IMR-90 (cell line): ENCODE measurements around the gene CDH23. TPM values are rescaled to one million over a fixed set of nuclear protein-coding genes. Genes with fewer than 3 reads are reported as not detected.

ENCODE experiments used
- ATAC-seq: fragments of 200-7000 bp; cut with Tn5 transposase; 2 replicates; pipeline ENCODE4 v1.9.1; 2020; ENCODE audit warnings: low read depth, mild to moderate bottlenecking, moderate library complexity
- BruUV-seq: library from RNA; stranded (reverse); fragments of 400-500 nt; replicated peaks from 2 replicates; lab custom pipeline; 2021; lab: Mats Ljungman, UMichigan
- CTCF ChIA-PET: fragments of 300-600 bp; formaldehyde crosslinking; extraction: SDS; loops from one replicate; lab custom pipeline; 2021; ENCODE audit warnings: antibody characterized with exemption; lab: Yijun Ruan, JAX
- POLR2A ChIA-PET: fragments of 300-600 bp; sonication (Branson Sonifier 250); formaldehyde crosslinking; loops from one replicate; lab custom pipeline; 2022; ENCODE audit warnings: antibody characterized with exemption; ENCODE audit not compliant: unreplicated experiment; lab: Charles Lee
- DNase-seq: peaks from one replicate; pipeline ENCODE4 v3.0.0; 2013
- H2AFZ ChIP-seq: replicated peaks from 2 replicates; pipeline ENCODE3; 2013; ENCODE audit warnings: low read length, mild to moderate bottlenecking; ENCODE audit not compliant: poor library complexity
- H2AK5ac ChIP-seq: 2 replicates; pipeline ENCODE4 v1.6.1; 2013; ENCODE audit warnings: low read depth, low read length, inconsistent platforms
- H2AK9ac ChIP-seq: replicated peaks from 2 replicates; pipeline ENCODE3; 2013; ENCODE audit warnings: mild to moderate bottlenecking, low read depth, low read length, moderate library complexity; ENCODE audit not compliant: poor library complexity
- H2BK120ac ChIP-seq: 2 replicates; pipeline ENCODE4 v1.6.1; 2013; ENCODE audit warnings: low read depth, low read length, inconsistent platforms
- H2BK15ac ChIP-seq: 3 replicates; pipeline ENCODE4 v1.6.1; 2013; ENCODE audit warnings: low read depth, low read length, inconsistent platforms
- H2BK20ac ChIP-seq: 2 replicates; pipeline ENCODE4 v1.6.1; 2013; ENCODE audit warnings: low read depth, mild to moderate bottlenecking, inconsistent platforms, low read length, moderate library complexity
- H2BK5ac ChIP-seq: 2 replicates; pipeline ENCODE4 v1.6.1; 2013; ENCODE audit warnings: mild to moderate bottlenecking, low read depth, low read length, inconsistent platforms; ENCODE audit not compliant: poor library complexity, severe bottlenecking
- H3K14ac ChIP-seq: replicated peaks from 2 replicates; pipeline ENCODE4 v1.6.1; 2013; ENCODE audit warnings: low read depth, low read length, inconsistent platforms
- H3K18ac ChIP-seq: 2 replicates; pipeline ENCODE4 v1.6.1; 2013; ENCODE audit warnings: low read depth, low read length, control low read depth
- H3K23ac ChIP-seq: 2 replicates; pipeline ENCODE4 v1.6.1; 2013; ENCODE audit warnings: low read depth, low read length, inconsistent platforms
- H3K27ac ChIP-seq: 2 replicates; pipeline ENCODE4 v1.5.1; 2013; ENCODE audit warnings: mild to moderate bottlenecking, control low read depth, low read length; ENCODE audit not compliant: insufficient read depth
- H3K27me3 ChIP-seq: 2 replicates; pipeline ENCODE4 v1.6.1; 2013; ENCODE audit warnings: low read length; ENCODE audit not compliant: control insufficient read depth, insufficient read depth
- H3K36me3 ChIP-seq: 2 replicates; pipeline ENCODE4 v1.6.1; 2013; ENCODE audit warnings: low read length, mixed read lengths; ENCODE audit not compliant: control insufficient read depth, insufficient read depth
- H3K4ac ChIP-seq: 2 replicates; pipeline ENCODE4 v1.6.1; 2013; ENCODE audit warnings: low read depth, low read length, inconsistent platforms
- H3K4me1 ChIP-seq: 2 replicates; pipeline ENCODE4 v1.6.1; 2013; ENCODE audit warnings: low read length, mixed read lengths; ENCODE audit not compliant: control insufficient read depth, insufficient read depth
- H3K4me2 ChIP-seq: 2 replicates; pipeline ENCODE4 v1.6.1; 2013; ENCODE audit warnings: low read depth, mild to moderate bottlenecking, control low read depth, low read length, moderate library complexity
- H3K4me3 ChIP-seq: 2 replicates; pipeline ENCODE4 v1.5.1; 2013; ENCODE audit warnings: low read depth, mild to moderate bottlenecking, control low read depth, low read length, moderate library complexity; ENCODE audit not compliant: insufficient read depth
- H3K56ac ChIP-seq: 2 replicates; pipeline ENCODE4 v1.6.1; 2013; ENCODE audit warnings: low read length, inconsistent platforms; ENCODE audit not compliant: insufficient read depth; ENCODE audit errors: extremely low read depth
- H3K79me1 ChIP-seq, 2 experiments: 2 replicates each; pipeline ENCODE4 v1.6.1; 2013; ENCODE audit warnings: low read length in 2 of 2, inconsistent platforms in 1 of 2, low read depth in 1 of 2
- H3K9ac ChIP-seq: 2 replicates; pipeline ENCODE4 v1.6.1; 2013; ENCODE audit warnings: low read depth, low read length, control low read depth
- H3K9me1 ChIP-seq: 2 replicates; pipeline ENCODE4 v1.6.1; 2013; ENCODE audit warnings: low read length, inconsistent platforms; ENCODE audit not compliant: insufficient read depth
- H3K9me3 ChIP-seq: 2 replicates; pipeline ENCODE4 v1.6.1; 2013; ENCODE audit warnings: low read length; ENCODE audit not compliant: control insufficient read depth, insufficient read depth
- H4K20me1 ChIP-seq: 2 replicates; pipeline ENCODE4 v1.6.1; 2013; ENCODE audit warnings: low read length, inconsistent platforms; ENCODE audit not compliant: insufficient read depth
- H4K5ac ChIP-seq: 2 replicates; pipeline ENCODE4 v1.6.1; 2013; ENCODE audit warnings: mild to moderate bottlenecking, low read depth, low read length, control low read depth
- H4K8ac ChIP-seq, 2 experiments: 2 replicates each; pipeline ENCODE4 v1.6.1; 2013; ENCODE audit warnings: low read depth in 2 of 2, low read length in 2 of 2, control low read depth in 1 of 2, inconsistent platforms in 1 of 2
- H4K91ac ChIP-seq: 2 replicates; pipeline ENCODE4 v1.6.1; 2013; ENCODE audit warnings: low read depth, low read length, inconsistent platforms; ENCODE audit not compliant: insufficient read depth
- BHLHE40 ChIP-seq: fragments of 150-350 bp; IDR thresholded peaks from 2 replicates; pipeline ENCODE4 v1.6.1; 2016; ENCODE audit warnings: mild to moderate bottlenecking, low read depth, low read length
- CEBPB ChIP-seq: IDR thresholded peaks from 2 replicates; pipeline ENCODE4 v1.6.1; 2012; ENCODE audit warnings: low read depth, low read length, improper control_type of control experiment
- CHD1 ChIP-seq: IDR thresholded peaks from 2 replicates; pipeline ENCODE4 v1.6.1; 2012; ENCODE audit warnings: low read depth, low read length, improper control_type of control experiment
- CTCF ChIP-seq: conservative IDR thresholded peaks from 2 replicates; pipeline ENCODE4 v1.5.1; 2012; ENCODE audit warnings: mild to moderate bottlenecking, low read depth, low read length, improper control_type of control experiment
- FOS ChIP-seq: fragments of 150-350 bp; IDR thresholded peaks from 2 replicates; pipeline ENCODE4 v1.6.1; 2016; ENCODE audit warnings: low read depth, low read length
- MAFK ChIP-seq: IDR thresholded peaks from 2 replicates; pipeline ENCODE4 v1.6.1; 2012; ENCODE audit warnings: low read depth, low read length, improper control_type of control experiment
- MAZ ChIP-seq: IDR thresholded peaks from 2 replicates; pipeline ENCODE4 v1.6.1; 2012; ENCODE audit warnings: low read depth, mild to moderate bottlenecking, low read length, improper control_type of control experiment, moderate library complexity, borderline replicate concordance
- MXI1 ChIP-seq: IDR thresholded peaks from 2 replicates; pipeline ENCODE4 v1.6.1; 2012; ENCODE audit warnings: low read depth, mild to moderate bottlenecking, low read length, moderate library complexity, borderline replicate concordance
- NFE2L2 ChIP-seq: fragments of 150-350 bp; IDR thresholded peaks from 2 replicates; pipeline ENCODE4 v1.6.1; 2016; ENCODE audit warnings: low read depth, mild to moderate bottlenecking, low read length
- POLR2A ChIP-seq: IDR thresholded peaks from 2 replicates; pipeline ENCODE4 v1.6.1; 2012; ENCODE audit warnings: mild to moderate bottlenecking, low read depth, low read length
- RAD21 ChIP-seq: IDR thresholded peaks from 2 replicates; pipeline ENCODE4 v1.6.1; 2012; ENCODE audit warnings: low read length, improper control_type of control experiment
- RCOR1 ChIP-seq: IDR thresholded peaks from 2 replicates; pipeline ENCODE4 v1.6.1; 2012; ENCODE audit warnings: mild to moderate bottlenecking, low read length, improper control_type of control experiment; ENCODE audit not compliant: insufficient replicate concordance
- RFX5 ChIP-seq: IDR thresholded peaks from 2 replicates; pipeline ENCODE4 v1.8.0; 2012; ENCODE audit warnings: low read depth, mild to moderate bottlenecking, low read length, moderate library complexity
- SMC3 ChIP-seq: fragments of 150-350 bp; IDR thresholded peaks from 2 replicates; pipeline ENCODE4 v1.6.1; 2016; ENCODE audit warnings: low read depth, mild to moderate bottlenecking, antibody characterized with exemption, low read length, moderate library complexity
- WGBS, 2 experiments: methylation state at CpG; one replicate each; pipeline versions ENCODE4 v1.1.5 to v1.1.7; 2013; ENCODE audit warnings: missing lambda C conversion rate in 2 of 2; ENCODE audit not compliant: insufficient read length in 1 of 2; ENCODE audit errors: extremely low coverage in 2 of 2; 5-methylcytosine and 5-hydroxymethylcytosine counted together
- dilution Hi-C: fragments of 300-500 bp; cut with HindIII; formaldehyde crosslinking; loops from one replicate; pipeline ENCODE4 v1.14.3; 2018; ENCODE audit warnings: low sequenced_read_pairs; ENCODE audit not compliant: unreplicated experiment
- in situ Hi-C: fragments of 300-500 bp; cut with MboI; formaldehyde crosslinking; loops from 3 replicates; pipeline ENCODE4 v1.14.3; 2019; ENCODE audit warnings: low sequenced_read_pairs, inconsistent platforms, mixed read lengths
- intact Hi-C: fragments of 100-400 bp; cut with micrococcal nuclease; formaldehyde crosslinking; loops from 2 replicates; pipeline ENCODE4 v1.10.0; 2022
- polyA plus RNA-seq, 3 experiments: library from polyadenylated mRNA; depleted of rRNA; stranded (reverse); fragments of >200 nt; gene quantifications; 2 replicates each; pipeline ENCODE4 v1.2.3, GENCODE V29; 2012; ENCODE audit warnings: low replicate concordance in 1 of 3
- total RNA-seq: library from RNA; depleted of rRNA; stranded (reverse); fragments of >200 nt; gene quantifications from 2 replicates; pipeline ENCODE4 v1.2.3, GENCODE V29; 2012
- TF ChIP-seq, protein P1 (sequence below): fragments of 150-350 bp; IDR thresholded peaks from 2 replicates; pipeline ENCODE4 v1.6.1; 2017; ENCODE audit warnings: mild to moderate bottlenecking, antibody characterized with exemption, low read length, low read depth
- TF ChIP-seq, protein P2 (sequence below): fragments of 150-350 bp; IDR thresholded peaks from 2 replicates; pipeline ENCODE4 v1.6.1; 2016; ENCODE audit warnings: low read depth, mild to moderate bottlenecking, low read length, moderate library complexity, borderline replicate concordance

The CDH23 gene
- total and polyA plus RNA-seq, 2 of the 4 experiments (the other 2 are of a cell fraction): under 0.01 to 0.03 TPM

DNA sequence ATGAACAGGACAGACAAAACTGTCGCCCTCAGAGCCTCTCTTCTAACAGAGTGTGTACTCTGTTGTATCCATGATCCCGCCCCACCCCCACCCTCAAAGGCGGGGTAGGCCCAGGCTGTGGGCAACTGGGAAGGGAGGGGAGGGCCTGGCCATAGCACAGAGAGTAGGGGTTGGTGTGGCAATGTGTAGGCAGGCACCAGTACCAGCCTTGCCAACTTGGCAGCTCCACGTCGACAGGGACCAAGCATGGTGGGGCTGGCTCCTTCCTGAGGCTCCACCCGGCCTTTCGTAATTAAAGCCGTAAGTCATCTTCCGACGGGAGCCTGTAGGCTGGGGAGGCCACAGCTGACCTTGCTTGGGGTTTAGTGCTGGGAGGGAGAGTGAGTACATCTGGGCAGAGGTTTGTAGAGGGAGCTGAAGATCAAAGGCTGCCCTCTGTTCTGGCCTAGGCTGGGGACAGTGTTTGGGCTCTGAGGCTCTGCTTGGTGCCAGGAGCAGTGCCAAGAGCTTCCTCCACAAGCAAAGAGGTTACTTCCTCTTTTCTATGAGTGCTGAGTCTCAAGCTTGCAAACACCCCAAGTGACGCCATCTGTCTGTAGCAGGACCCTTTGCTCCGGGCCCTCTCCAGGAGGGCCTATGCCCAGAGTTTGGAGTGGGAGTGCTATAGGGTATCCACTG lies 201.2 kb downstream of the CDH23 start:
- dilution Hi-C loops: no loop called here
- CTCF ChIA-PET: no interaction called here

More for the DNA sequence above, 201.2 kb downstream of the CDH23 start:
- Histone ChIP-seq H3K4me1 (no peaks in the 10 kb centered on the region), H2BK20ac (no peak overlapping the region), H3K9me3 (no peaks in the 10 kb centered on the region), H4K5ac (no peak overlapping the region), H3K56ac (no peak overlapping the region), H4K20me1 (no peaks in the 10 kb centered on the region), H3K4me3 (no peak overlapping the region), H3K9me1 (0 out of 2 replicates have a peak, but pooled peaks cover 4% of the 10 kb centered on the region), H2AFZ (no peak overlapping the region), H2BK120ac (no peak overlapping the region), H3K79me1 (no peaks in the 10 kb centered on the region), H3K4me2 (no peak overlapping the region), H3K27ac (no peak overlapping the region), H3K23ac (no peak overlapping the region), H3K4ac (no peak overlapping the region), H3K9ac (no peak overlapping the region), H3K27me3 (peaks cover 10% of the 10 kb centered on the region), H2BK5ac (no peak overlapping the region), H4K8ac (no peak overlapping the region), H2AK5ac (no peak overlapping the region), H2BK15ac (no peak overlapping the region), H3K36me3 (no peaks in the 10 kb centered on the region), H2AK9ac (no peak overlapping the region), H3K18ac (no peak overlapping the region), H3K14ac (no peak overlapping the region), H4K91ac (no peak overlapping the region)
- TF ChIP-seq RAD21: no peak
- no peak for TF ChIP-seq CEBPB
- TF ChIP-seq FOS: no peak
- TF ChIP-seq CHD1: no peak
- TF ChIP-seq BHLHE40: no peak
- TF ChIP-seq MAFK: no peak
- TF ChIP-seq CTCF: no peak
- no peak for TF ChIP-seq MAZ
- TF ChIP-seq NFE2L2: no peak
- no peak for TF ChIP-seq RFX5
- TF ChIP-seq, protein P1, sequence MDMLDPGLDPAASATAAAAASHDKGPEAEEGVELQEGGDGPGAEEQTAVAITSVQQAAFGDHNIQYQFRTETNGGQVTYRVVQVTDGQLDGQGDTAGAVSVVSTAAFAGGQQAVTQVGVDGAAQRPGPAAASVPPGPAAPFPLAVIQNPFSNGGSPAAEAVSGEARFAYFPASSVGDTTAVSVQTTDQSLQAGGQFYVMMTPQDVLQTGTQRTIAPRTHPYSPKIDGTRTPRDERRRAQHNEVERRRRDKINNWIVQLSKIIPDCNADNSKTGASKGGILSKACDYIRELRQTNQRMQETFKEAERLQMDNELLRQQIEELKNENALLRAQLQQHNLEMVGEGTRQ: no peak
- no peak for TF ChIP-seq POLR2A
- no peak for TF ChIP-seq SMC3
- TF ChIP-seq RCOR1: no peak
- no peak for TF ChIP-seq MXI1
- TF ChIP-seq, protein P2, sequence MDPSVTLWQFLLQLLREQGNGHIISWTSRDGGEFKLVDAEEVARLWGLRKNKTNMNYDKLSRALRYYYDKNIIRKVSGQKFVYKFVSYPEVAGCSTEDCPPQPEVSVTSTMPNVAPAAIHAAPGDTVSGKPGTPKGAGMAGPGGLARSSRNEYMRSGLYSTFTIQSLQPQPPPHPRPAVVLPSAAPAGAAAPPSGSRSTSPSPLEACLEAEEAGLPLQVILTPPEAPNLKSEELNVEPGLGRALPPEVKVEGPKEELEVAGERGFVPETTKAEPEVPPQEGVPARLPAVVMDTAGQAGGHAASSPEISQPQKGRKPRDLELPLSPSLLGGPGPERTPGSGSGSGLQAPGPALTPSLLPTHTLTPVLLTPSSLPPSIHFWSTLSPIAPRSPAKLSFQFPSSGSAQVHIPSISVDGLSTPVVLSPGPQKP: no peak
- BruUV-seq: no TSS peak
- in situ Hi-C loops (no loop called here), intact Hi-C loops (no loop called here)
- ATAC-seq (no peak), DNase-seq (no peak)
- POLR2A ChIA-PET: no interaction called here
- WGBS, 2 experiments: no CpG with 5 or more reads among the region's 12 CpGs
